NB4 (cell line): ENCODE measurements around the gene ADGRG7.

Experiments used
- CTCF ChIP-seq: IDR thresholded peaks from one replicate; pipeline ENCODE4 v1.5.1; 2012; ENCODE audit warnings: low read depth, low read length
- MAX ChIP-seq: IDR thresholded peaks from 2 replicates; pipeline ENCODE4 v1.6.1; 2011; ENCODE audit warnings: low read depth, low read length
- MYC ChIP-seq: IDR thresholded peaks from 2 replicates; pipeline ENCODE4 v1.6.1; 2011; ENCODE audit warnings: low read depth, low read length
- POLR2A ChIP-seq: IDR thresholded peaks from 2 replicates; pipeline ENCODE4 v1.6.1; 2011; ENCODE audit warnings: mild to moderate bottlenecking; ENCODE audit not compliant: insufficient read length; ENCODE audit errors: extremely low read depth

- no peak for TF ChIP-seq CTCF
- no peak for TF ChIP-seq MAX
- TF ChIP-seq MYC, result no peak
- no peak for TF ChIP-seq POLR2A
These were observed 97.0 kb downstream of the ADGRG7 start for GRCh38 chr3:100706365-100706764.
